RPMI7951 (cell line): ENCODE measurements around the gene HAAO. TPM values are rescaled to one million over a fixed set of nuclear protein-coding genes. Genes with fewer than 3 reads are reported as not detected.
"Not testable (repeated sequence)": the region's sequence is repeated elsewhere in the genome, so short reads cannot be mapped to it uniquely, and the experiment has no call there.

Source experiments
- DNase-seq: peaks from one replicate; pipeline ENCODE4 v3.0.0-alpha.2; 2012; ENCODE audit warnings: low read depth
- total RNA-seq: library from RNA; depleted of rRNA; stranded (reverse); fragments of >200 nt; shearing (Covaris generic); gene quantifications from 2 replicates; pipeline ENCODE4 v1.2.3, GENCODE V29; 2014; rRNA removed

Gene HAAO
- total RNA-seq, 1 experiment from 2014 or later = not detected

DNA sequence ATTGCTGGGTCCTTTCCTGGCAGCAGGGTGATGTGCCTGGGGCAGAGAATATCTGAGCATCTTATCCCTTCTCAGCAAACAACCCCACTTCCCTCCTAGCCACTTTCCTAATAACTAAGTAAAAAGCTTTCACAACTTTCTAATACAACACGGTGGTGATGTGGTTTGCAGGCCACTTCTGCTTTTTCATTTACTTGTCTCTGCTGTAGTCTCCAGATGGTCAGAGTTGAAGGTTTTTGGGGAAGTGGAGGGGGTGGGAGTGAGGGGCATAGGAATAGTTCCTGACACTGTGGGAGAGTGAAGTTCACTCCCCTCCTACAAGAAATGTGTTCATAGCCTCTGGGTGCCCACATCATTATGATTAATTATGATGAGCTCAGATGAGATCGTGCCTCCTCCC, 40.1 kb downstream of the HAAO start:
- no peak for DNase-seq

DNA sequence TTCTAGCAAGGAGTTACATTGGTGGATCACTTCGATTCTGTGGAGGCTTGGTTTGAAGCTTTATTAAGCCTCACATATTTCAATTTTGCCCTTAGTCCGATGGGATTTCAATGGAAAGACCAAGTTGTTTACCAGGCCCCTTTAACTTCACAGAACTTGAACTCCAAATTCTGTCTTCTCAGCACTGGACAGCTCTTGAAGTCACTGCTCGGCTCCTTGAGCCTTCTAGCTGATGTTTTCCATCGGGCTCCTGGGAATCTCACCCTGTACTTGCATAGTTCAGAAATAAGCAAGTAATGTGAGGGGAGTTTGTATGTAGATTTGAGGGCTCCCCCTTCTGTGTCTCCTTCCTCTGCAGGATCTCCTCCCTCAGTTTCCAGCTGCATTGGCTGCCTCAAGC, 43.5 kb downstream of the HAAO start:
- no peak for DNase-seq

DNA sequence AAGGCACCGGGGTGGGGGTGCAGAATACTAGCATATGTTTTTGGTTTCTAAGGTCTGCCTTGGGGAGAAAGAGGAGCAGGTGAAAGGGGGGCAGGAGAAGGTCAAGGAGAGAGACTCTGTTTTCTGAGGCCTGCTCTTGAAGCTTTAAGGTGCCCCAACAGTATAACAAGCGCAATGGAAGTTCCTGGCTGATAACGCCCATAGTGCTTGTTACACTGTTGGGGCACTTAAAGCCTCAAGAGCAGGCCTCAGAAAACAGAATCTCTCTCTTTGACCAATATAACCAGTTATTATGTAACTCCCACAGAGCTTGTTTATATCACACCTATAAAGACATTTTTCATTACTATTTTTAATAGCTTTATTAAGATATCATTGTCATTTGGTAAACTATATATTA, 45.0 kb downstream of the HAAO start:
- no peak for DNase-seq

DNA sequence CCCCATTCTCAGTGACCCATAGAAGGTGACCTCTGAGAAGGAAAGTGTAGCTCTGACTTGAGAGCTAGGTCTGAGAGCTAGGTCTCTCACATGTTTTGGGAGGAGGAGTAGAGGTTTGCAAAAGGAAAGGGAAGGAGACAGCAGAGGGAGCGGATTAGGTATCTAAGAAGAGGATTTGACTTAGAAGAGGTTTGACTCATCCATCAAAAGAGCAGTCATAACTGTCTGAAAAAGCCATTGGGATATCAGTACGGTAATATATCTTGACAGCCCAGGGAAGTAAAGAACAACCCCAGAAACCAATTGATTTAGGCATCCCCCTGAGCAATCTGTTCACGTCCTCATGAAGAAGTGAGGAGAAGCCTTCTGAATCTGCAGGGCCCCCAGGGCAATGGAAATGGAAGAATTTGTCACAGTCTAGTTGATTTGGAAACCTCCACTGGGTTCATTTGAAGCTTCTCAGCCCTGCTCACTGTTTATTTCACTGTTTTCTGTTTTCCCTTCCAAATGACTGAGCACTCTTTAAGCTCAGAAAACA, 47.8 kb downstream of the HAAO start:
- DNase-seq = no peak

DNA sequence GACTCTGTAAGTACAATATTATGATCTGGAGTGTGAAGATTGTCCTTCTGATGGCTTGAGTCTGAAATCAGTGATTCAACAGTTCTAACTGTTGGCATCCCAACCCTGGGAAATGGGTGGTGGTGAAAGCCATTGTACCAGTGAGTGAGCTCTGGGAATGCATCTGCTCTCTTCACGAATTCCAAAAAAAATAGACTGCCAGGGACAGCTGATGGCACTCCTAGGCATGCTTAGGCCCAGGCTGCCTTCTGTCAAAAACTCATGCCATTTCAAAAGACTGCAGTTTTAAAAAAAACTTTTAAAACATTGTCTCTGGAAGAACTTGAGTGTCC, 48.8 kb downstream of the HAAO start:
- no peak for DNase-seq

DNA sequence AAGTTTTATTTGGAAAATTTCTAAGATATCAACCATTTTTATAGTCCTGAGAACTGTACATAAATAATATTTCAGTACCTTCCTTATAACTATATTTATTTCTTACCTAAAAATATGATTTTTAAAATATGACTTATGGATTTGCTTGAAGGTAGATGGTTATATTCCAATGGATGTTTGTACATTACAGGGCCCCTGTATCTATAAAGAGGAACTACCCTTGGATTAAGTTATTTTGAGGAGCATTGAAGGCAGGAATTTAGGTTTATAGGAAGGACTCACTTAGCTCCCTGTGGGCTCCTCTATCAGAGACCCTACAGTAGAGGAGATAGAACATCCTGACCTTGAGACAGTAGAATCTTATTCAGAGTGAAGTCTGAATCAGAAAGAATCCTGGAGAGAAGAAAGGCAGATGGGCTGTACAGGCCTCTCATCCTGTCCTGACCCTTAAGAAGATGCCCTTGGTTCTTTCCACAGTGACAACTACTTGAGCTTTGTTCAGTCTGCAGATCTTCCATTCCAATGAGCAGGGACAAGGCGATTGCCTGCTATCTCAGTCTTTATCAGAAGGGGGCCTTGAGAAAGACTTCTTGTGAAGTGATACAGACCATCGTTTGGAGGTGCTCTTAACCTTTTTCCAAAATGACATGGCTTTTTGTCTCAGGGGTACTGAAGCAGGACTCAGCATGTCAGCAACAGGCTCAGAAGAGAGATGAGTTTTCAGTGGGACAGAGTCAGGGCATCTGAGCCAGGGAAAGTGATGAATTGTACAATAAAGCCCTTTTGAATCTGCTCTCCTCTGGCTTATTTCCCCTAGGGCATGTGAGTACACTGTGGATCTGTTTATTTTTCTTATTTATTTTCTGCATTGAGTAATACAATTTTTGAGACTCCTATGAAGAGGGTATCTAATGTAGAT, 49.4 kb downstream of the HAAO start:
- peak; percentile 7 for DNase-seq

DNA sequence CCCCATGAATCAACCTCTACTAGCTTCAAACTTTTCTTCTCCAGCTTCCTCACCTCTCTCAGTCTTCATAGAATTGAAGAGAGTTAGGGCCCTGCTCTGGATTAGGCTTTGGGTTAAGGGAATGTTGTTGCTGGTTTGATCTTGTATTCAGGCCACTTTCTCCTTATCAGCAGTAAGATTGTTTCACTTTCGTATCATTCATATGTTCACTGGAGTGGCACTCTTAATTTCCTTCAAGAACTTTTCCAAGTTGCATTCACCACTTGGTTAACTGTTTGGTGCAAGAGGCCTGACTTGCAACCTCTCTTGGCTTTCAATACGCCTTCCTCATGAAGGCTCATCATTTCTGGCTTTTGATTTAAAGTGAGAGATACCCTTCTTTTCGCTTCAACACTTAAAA, 51.2 kb downstream of the HAAO start:
- DNase-seq = no peak

DNA sequence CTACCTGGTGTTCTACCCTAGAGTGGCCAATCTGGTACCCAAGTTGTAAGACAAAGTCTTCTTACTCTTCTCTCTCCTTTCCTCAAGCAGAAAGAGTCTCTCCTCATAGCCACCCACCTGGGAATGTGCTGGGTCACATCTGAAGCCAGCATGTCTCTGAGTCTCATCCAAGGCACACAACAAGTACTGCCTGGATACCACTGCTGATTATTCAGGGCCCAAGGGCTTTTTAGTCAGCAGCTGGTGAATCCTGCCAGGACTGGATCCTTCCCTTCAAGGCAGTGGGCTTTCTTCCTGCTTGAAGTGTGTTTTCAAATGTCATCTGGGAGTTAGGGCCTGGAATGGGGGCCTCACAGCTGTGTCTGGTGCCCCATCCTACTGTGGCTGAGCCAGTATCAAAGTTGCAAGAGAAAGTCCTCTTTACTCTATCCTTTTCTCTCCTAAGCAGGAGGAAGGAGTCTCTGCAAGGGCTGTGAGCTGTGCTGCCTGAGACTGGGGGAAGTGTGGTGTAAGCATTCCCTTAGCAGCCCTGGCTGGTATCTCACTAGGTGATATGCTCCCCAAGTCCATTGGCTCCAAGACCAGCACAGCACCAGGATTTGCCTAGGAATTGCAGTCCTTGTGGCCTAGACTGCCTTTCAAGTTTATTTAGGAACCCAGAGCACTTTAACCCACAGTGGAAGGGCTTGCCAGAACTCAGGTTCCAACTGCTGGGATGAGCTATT, 55.6 kb downstream of the HAAO start:
- DNase-seq = peak; percentile 35

DNA sequence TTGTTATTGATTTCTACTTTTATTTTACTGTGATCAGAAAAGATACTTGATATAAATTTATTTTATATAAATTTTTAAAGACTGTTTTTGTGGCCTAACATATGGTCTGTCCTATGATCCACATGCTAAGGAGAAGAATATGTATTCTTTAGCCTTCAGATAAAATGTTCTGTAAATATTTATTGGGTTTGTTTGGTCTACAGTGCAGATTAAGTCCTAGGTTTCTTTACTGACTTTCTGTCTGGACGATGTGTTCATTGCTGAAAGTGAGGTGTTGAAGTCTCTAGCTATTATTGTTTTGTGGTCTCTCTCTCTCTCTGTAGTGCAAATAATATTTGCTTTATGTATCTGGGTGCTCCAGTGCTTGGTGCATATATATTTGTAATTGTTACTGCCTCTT, 58.5 kb downstream of the HAAO start:
- no peak for DNase-seq

DNA sequence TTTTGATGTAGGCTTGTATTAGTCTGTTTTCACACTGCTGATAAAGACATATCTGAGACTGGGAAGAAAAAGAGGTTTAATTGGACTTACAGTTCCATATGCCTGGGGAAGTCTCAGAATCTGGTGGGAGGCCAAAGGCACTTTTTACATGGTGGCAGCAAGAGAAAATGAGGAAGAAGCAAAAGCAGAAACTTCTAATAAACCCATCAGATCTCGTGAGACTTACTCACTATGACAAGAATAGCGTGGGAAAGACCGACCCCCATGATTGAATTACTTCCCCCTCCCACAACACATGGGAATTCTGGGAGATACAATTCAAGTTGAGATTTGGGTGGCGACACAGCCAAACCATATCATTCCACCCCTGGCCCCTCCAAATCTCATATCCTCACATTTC, 61.1 kb downstream of the HAAO start:
- DNase-seq = not testable (repeated sequence)

DNA sequence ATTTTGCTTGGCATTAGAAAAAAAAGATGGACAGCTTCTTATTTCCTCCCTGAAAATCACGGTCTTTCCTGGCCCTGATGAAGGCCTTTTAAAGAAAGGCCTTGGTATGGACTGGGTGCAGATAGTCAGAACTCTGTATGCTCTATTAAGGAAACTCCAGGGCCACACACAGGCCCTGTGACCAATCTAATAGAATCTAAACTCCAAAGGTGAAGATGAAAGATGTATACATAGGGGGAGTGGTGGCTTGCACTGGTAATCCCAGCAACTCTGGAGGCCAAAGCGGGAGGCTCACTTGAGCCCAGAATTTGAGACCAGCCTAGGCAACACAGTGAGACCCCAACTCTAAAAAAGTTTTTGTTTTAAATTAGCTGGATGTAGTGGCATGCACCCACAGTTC, 65.7 kb downstream of the HAAO start:
- no peak for DNase-seq

DNA sequence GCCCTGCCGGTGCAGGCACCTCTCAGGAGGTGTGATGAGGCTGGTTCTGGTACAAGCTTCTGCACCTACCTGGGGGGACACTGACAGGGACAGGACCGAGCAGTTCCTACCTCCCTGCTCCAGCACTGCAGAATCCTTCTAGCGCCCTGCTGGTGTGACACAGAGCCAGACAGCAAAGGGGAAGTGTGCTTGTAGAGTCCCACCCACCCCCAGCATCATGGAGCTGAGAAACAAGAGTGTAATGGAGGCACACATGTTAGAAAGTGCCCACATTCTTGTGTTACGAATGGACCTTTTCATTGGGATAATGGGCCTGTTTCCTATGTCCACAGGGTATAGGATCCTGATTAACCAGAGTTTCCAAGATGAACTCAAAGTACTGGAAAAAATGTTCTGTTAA, 66.7 kb downstream of the HAAO start:
- peak; percentile 3 for DNase-seq

DNA sequence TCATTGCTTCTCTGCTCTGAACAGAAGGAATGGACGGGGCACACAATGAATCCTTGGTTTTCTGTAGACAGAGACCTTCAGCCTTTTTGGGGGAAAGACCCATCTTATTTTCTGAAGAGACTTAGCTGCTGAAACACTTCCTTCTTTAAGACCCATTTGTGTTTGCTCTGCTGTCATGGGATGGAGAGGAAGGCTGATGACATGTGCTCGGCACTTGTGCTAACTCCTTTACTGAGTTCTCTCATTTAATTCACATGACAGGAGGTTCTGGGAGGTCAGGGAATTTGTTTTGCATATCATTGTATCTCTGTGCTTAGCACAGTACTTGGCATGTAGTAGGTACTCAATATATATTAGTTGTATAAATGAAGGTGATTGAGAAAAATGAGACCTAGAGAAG, 67.5 kb downstream of the HAAO start:
- no peak for DNase-seq

DNA sequence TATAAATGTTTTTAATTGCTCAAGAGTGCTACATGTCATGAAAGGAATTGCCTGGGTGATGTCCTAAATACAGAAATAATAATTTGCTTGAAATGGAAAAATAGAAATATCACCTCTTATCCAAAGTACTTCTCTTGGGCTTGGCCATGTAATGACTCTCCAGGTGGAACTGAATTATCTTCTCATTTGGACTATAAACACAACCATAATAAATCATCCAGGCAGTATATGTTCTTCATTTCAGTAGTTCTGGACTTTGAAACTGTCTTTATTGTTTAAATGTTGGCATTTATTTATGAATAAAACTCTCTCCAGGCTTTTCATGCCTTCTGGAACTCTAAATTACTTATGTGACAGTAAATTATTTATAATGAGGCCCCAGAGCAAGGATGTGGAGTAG, 68.9 kb downstream of the HAAO start:
- DNase-seq = no peak

DNA sequence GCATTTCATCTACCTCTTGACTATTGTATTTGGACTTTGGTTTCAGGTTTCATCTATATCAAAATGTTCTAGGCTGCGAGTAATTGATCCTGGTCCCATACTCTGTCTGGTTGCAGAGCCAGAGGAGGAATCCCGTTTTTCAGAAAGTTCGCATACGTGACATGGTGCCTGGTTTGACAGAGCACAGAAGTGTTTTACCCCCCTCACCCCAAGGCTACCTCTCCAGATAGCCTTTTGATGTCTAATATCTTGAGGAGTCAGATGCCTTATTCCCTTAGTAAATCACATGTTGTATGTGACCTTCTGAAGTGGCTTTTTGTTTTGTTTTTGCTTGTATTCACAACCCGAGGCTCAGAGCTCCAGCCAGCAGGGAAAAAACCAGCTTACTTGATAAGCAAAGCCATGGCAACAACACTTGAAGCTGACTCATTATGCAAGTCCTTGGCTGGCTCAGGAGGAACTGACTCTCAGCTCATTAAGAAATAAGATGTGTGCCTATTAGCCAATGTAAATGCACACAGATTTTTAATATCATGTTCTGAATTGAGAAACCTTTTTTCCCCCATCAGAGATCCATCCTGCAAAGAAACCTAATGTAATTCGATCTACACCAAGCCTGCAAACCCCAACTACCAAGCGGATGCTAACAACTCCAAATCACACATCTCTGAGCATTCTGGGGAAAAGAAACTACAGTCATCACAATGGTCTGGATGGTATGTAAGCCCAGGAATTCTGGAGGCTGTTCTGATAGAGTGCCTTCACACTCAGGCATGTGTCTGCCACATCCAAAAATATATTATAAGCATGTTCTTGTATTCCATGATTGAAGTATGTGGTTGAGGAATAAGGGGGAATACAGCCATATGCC, 69.8 kb downstream of the HAAO start:
- DNase-seq = peak; percentile 69

DNA sequence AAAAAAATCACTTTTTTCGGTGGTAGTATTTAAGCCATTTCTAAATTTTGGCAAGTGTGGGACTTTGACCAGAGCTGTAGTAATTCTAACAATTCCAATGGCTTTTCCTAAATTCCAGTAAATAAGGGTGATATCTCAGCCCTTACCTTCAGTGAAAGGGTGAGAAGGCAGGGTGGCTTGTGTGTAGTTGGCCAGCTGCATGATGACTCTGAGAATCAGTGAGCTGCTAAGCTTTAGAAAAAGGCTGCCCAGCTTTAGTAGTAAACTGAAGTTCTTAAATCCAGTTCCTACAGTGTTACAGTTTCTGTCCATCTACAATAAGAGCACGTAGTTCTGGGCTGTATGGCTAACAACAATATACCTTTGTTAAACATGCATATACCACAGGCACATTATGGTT, 70.5 kb downstream of the HAAO start:
- DNase-seq = no peak

Other genes starting within 250 kb of the HAAO start
- 22.9 and 28.0 TPM in 2 replicates for gene MTA3, start 224.0 kb downstream of the HAAO start, total RNA-seq
- not detected in 2 replicates for gene OXER1, start 28.4 kb downstream of the HAAO start, total RNA-seq